Glutamatergic neuron (in vitro differentiated cells): Measurements from ENCODE around the gene COL13A1. TPM values are rescaled to one million over a fixed set of nuclear protein-coding genes. Genes with fewer than 3 reads are reported as not detected.
A peak's percentile ranks its signal among the peaks of the same experiment; 100 is the strongest.

Experiments used
- DNase-seq: peaks from one replicate; pipeline ENCODE4 v3.0.0; 2022
- H3K27ac Mint-ChIP-seq: one replicate; pipeline ENCODE4 v1.8.0; 2020; ENCODE audit warnings: mild to moderate bottlenecking, mixed read lengths, inconsistent platforms; ENCODE audit not compliant: unreplicated experiment
- H3K27me3 Mint-ChIP-seq: one replicate; pipeline ENCODE4 v1.8.0; 2020; ENCODE audit warnings: mild to moderate bottlenecking, moderate library complexity, mixed read lengths, inconsistent platforms; ENCODE audit not compliant: unreplicated experiment
- H3K36me3 Mint-ChIP-seq: one replicate; pipeline ENCODE4 v1.8.0; 2020; ENCODE audit warnings: mild to moderate bottlenecking, mixed read lengths, inconsistent platforms; ENCODE audit not compliant: unreplicated experiment
- H3K4me1 Mint-ChIP-seq: one replicate; pipeline ENCODE4 v1.8.0; 2020; ENCODE audit warnings: mild to moderate bottlenecking, low read depth, mixed read lengths, inconsistent platforms; ENCODE audit not compliant: unreplicated experiment
- H3K4me3 Mint-ChIP-seq: one replicate; pipeline ENCODE4 v1.8.0; 2020; ENCODE audit warnings: mild to moderate bottlenecking, mixed read lengths, inconsistent platforms; ENCODE audit not compliant: unreplicated experiment
- H3K9me3 Mint-ChIP-seq: one replicate; pipeline ENCODE4 v1.8.0; 2020; ENCODE audit warnings: mild to moderate bottlenecking, moderate library complexity, mixed read lengths, inconsistent platforms; ENCODE audit not compliant: unreplicated experiment
- CTCF ChIP-seq: fragments of 200-600 bp; sonication (generic); IDR thresholded peaks from one replicate; pipeline ENCODE4 v1.5.0; 2021; ENCODE audit not compliant: partially characterized antibody, unreplicated experiment
- total RNA-seq: library from RNA; stranded (reverse); fragmentation: NEBNext Ultra II Directional; extraction: Animal tissue kit (Norgen Biotek cat#: 25700); gene quantifications from one replicate; pipeline ENCODE4 v1.2.1, GENCODE V29; 2021; ENCODE audit not compliant: unreplicated experiment

The COL13A1 gene
- total RNA-seq, 1 donor from 2014 or later = 8.5 TPM

- no peaks in the 10 kb centered on the region for H3K36me3 Mint-ChIP-seq
Observed at GRCh38 chr10:69913606-69914382, 112.1 kb downstream of the COL13A1 start.

GRCh38 chr10:69914398-69915214 lies 112.9 kb downstream of the COL13A1 start:
- peaks cover 3% of the 10 kb centered on the region for H3K27me3 Mint-ChIP-seq
- no peaks in the 10 kb centered on the region for H3K9me3 Mint-ChIP-seq
- H3K4me3 Mint-ChIP-seq = no peak overlapping the region
- H3K27ac Mint-ChIP-seq = no peak overlapping the region
- DNase-seq = peak; percentile 88
- TF ChIP-seq CTCF = peak; percentile 99
- peaks cover 10% of the 10 kb centered on the region for H3K4me1 Mint-ChIP-seq
- no peaks in the 10 kb centered on the region for H3K36me3 Mint-ChIP-seq

More at GRCh38 chr10:69913606-69914382, 112.1 kb downstream of the COL13A1 start:
- no peak overlapping the region for H3K27ac Mint-ChIP-seq
- peak; percentile 48 for DNase-seq
- H3K4me1 Mint-ChIP-seq = peaks cover 10% of the 10 kb centered on the region
- H3K4me3 Mint-ChIP-seq = no peak overlapping the region
- peaks cover 6% of the 10 kb centered on the region for H3K27me3 Mint-ChIP-seq
- no peak for TF ChIP-seq CTCF
- H3K9me3 Mint-ChIP-seq = peaks cover 2% of the 10 kb centered on the region

- no peaks in the 10 kb centered on the region for H3K36me3 Mint-ChIP-seq
- no peak for TF ChIP-seq CTCF
- peaks cover 3% of the 10 kb centered on the region for H3K27me3 Mint-ChIP-seq
- H3K9me3 Mint-ChIP-seq = no peaks in the 10 kb centered on the region
- H3K4me1 Mint-ChIP-seq = peaks cover 10% of the 10 kb centered on the region
- H3K27ac Mint-ChIP-seq = no peak overlapping the region
- no peak overlapping the region for H3K4me3 Mint-ChIP-seq
- DNase-seq = no peak
Observed at GRCh38 chr10:69915215-69915560, 113.5 kb downstream of the COL13A1 start.

GRCh38 chr10:69916118-69916517 lies 114.4 kb downstream of the COL13A1 start:
- no peaks in the 10 kb centered on the region for H3K9me3 Mint-ChIP-seq
- peaks cover 10% of the 10 kb centered on the region for H3K4me1 Mint-ChIP-seq
- H3K27me3 Mint-ChIP-seq = peaks cover 3% of the 10 kb centered on the region
- H3K4me3 Mint-ChIP-seq = no peak overlapping the region
- DNase-seq = no peak
- H3K27ac Mint-ChIP-seq = no peak overlapping the region
- no peaks in the 10 kb centered on the region for H3K36me3 Mint-ChIP-seq
- no peak for TF ChIP-seq CTCF

- Mint-ChIP-seq H3K9me3 (no peaks in the 10 kb centered on the region), H3K36me3 (no peaks in the 10 kb centered on the region), H3K4me1 (peaks cover 4% of the 10 kb centered on the region), H3K27ac (no peak overlapping the region), H3K4me3 (no peak overlapping the region), H3K27me3 (peaks cover 3% of the 10 kb centered on the region)
- no peak for TF ChIP-seq CTCF
- no peak for DNase-seq
Observed at GRCh38 chr10:69918036-69918435, 116.3 kb downstream of the COL13A1 start.
